HG02571 (cell line): ENCODE results near the gene HGS.

Experiments
- ATAC-seq: cut with Tn5 transposase; IDR thresholded peaks from one replicate; pipeline ENCODE4 v1.9.1; 2021; ENCODE audit warnings: mild to moderate bottlenecking, moderate library complexity; ENCODE audit not compliant: unreplicated experiment

Gene HGS

DNA sequence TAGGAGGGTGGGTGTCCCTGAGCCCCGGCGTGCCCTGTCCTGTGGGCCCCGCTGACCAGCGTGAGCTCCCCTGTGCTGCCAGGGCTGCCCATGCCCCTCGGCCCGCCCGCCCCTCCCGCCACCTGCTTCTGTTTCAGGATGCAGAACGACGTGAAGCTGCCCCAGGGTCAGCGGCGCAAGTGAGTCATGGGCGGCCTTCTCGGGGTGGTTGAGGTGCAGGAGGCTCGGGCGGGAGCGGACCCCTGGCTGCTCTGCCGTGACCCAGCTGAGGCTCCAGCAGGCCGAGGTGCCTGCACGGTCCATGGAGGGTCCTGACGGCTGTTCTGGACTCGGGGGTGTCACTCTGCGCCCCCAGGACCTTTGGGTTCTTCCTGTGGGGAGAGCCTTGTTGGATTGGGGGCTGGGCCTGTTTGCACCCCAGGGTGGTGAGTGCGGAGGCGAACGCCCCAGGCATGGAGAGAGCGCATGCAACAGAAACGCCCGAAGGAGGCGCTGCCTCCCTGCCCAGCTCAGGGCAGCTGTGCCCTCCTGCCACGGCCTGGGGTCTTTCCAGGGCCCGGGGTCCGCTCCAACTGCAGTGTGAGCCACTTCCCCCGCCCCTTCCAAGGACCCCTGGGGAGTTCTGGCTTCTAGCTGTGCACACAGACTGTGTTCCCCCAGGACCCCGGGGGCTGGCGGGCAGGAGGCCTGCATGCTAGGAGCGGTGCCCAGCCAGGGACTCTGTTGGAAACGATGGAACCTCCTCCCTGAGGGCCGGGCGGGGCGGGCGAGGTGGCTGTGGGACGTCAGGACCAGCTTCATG, 32.3 kb downstream of the HGS start:
- no peak for ATAC-seq

DNA sequence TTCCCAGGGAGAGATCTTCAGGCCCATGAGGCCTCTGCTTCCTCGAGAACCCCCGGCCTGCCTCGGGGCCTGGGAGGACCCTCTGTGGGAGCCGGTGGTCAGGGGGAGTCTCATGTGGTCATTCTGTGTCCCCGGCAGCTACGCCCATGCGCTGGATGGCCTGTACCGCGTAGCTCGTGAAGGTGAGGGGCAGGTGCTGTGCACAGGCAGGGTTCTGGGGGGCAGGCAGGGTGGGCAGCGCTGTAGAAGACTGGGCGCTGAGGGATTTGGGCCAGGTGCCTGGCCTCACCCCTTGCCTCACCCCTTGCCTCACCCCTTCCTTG, 32.8 kb downstream of the HGS start:
- ATAC-seq: no peak

DNA sequence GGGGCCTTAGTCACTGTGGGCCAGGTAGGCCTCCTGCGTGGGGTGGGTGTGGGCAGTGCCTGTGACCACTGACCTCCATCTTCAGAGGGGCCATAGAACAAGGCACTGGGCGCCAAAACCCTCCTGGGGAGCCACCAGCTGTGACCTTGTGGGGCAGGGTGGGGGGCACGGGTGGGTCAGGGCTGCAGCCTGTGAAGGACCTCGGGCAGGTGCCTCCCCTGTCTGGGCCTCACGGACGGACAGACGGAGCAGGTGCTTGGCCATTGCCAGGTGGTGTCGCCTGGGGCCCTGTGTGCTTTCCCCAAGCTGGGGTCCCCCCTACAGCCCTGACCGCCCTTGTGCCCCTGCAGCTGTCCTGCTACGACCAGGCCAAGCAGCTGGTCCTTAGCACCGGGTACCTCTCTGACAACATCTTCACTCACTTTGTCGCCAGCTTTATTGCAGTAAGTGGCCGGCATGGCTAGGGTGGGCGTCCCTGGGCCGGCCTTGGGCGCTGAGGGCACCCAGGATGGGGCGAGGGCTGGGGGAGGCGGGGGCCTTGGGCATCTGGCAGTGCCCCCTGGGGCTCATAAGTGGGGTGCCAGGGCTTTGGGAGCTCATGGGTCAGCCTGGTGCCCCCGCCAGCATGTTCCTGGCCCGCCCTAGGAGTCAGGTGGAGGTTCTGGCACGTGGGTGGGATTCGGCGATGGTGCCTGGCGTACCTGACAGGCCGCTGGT, 33.4 kb downstream of the HGS start:
- ATAC-seq: no peak

DNA sequence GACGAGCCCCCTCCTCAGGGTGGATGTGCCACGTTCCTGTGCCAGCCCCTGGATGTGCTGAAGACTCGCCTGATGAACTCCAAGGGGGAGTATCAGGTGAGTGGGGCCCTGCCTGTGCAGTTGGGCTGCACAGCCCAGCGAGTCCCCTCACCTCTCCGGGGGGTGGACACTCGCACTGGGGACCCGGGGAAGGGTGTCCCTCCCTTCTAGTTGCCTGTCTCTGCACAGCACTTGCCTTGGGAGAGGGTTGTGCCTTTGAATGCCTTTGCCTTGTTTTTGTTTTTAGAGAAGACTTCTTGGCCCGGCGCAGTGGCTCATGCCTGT, 33.9 kb downstream of the HGS start:
- ATAC-seq: no peak

DNA sequence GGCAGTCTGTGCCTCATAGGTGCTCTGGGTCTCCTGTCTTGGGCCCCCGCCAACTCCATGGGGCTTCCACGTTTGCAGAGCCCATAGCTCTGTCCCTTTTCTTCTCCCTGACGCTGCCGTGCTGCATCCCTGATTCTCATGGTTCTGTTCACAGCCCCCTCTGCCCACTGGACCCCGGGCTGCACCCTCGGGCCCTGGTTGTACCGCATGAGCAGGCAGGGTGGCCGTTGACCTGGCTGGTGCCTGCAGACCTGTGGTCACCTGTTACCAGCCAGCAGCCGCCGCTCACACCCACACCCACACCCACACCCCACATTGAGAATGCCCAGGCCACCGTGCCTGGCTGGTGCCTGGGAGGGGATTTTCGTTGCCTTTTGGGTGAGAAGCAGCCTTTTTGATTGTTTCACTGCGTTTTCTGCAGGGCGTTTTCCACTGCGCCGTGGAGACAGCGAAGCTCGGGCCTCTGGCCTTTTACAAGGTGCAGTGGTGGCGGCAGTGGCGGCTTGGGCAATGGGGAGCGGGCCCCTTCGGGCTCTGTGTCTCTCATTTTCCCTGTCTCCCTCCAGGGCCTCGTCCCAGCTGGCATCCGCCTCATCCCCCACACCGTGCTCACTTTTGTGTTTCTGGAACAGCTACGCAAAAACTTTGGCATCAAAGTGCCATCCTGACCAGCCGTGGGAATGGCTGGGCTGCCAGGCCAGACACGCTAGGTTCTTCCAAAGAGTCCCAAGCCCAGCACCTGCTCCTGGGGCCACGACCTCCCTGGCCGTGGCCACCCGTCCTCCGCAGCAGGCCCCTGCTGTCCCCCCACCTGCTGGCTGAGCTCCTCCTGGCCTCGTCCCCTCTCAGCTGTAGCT, 35.8 kb downstream of the HGS start:
- no peak for ATAC-seq

DNA sequence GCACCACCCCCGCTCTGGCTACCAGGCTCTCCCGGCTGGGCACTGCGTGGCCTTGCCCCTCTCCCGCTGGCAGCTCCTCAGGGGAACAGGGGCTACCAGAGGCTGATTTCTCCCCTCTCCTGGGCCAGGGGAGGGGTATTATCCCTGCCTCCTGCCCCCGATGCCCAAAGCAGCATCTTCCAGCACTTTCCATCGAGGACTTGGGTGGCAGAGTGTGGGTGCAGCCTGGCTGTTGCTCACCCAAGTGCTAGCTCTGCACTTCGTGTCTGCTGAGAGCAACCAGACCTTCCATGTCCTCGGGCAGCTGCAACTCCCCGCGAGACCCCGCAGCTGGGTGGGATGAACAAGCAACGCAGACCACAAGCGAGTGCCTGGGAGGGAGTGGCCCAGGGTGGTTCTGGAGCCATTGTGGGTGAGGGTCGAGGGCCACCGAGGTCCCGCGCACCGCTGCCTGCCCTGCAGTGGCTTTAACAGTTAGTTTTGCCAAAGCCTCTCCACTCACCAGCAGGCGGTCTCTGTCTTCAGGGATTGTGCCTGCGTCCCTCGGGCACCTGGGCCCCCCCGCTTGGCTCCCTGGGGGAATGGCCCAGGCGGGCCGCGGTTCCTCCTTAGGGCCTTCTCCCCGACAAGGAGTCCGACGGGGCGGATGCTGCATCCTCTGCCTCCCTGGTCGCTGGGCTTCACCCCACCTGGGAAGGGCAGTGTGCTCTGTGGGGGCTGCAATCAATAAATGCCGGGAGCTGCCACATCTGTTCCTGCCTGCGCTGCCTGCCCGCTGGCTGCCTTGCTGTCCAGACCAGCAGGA, 36.7 kb downstream of the HGS start:
- no peak for ATAC-seq

DNA sequence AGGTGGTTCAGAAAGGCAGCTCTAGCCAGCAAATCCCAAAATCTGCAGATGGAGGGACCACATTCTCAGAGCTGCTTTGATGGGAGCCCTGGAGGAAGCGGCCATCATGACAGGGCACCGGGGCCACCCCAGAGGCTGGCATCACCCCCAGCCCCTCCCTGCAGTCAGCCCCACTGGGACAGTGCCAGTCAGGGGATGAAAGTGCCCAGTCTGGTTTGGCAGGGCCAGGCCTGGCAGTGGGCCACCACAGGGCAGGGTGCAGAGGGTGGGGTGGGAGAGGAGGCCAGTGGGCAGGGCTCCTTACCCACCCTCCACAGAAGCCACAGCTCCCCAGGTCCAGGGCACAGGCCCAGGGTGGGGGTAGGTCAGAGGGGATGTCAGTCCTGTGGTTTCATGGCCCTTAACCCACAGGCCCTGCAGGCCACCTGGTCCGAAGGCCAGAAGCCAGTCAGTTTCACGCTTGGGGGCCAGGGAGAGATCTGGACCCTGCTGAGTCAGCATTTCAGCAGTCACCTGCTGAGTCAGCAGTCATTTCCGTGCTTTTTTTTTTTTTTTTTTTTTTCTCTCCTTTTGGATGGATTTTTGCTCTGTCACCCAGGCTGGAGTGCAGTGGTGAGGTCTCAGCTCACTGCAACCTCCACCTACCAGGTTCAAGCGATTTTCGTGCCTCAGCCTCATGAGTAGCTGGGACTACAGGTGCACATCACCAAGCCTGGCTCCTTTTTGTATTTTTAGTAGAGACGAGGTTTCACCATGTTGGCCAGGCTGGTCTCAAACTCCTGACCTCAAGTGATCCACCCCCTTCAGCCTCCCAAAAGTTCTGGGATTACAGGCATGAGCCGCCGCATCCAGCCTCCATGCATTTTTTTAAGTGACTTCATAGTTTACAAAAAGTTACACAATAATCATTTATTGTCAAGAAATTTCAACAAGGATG, 38.6 kb downstream of the HGS start:
- no peak for ATAC-seq

DNA sequence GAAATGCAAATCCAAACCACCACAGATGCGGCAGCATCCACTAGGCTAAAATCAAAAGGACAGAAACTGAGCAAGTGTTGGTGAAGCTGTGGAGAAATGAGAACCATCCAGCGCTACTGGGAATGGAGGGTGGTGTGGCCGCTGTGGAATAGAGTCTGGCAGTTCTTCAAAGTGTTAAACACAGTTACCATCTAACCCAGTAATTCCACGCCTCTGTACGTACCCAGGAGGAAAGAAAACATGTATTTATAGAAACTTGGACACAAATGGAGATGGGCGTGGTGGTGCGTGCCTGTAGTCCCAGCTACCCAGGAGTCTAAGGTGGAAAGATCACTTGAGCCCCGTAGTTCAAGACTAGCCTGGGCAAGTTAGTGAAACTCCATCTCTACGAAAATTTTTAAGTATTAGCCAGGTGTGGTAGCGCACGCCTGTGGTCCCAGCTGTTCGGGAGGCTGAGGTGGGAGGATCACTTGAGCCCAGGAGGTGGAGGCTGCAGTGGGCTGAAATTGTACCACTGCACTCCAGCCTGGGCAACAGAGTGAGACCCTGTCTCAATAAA, 39.9 kb downstream of the HGS start:
- ATAC-seq: no peak

DNA sequence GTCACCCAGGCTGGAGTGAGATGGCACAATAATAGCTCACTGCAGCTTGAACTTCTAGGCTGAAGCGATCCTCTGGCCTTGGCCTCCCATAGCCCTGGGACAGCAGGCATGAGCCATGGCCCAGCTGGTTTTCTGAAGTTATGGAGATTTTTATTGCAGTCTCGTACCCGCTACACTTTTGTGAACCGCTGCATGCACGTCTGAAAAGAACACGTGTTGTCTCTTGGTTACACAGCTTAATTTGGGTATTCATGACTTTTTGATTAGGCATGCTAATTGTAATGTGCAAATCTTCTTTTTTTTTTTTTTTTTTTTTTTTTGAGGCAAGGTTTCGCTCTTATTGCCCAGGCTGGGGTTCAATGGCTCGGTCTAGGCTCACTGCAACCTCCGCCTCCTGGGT, 41.6 kb downstream of the HGS start:
- no peak for ATAC-seq

DNA sequence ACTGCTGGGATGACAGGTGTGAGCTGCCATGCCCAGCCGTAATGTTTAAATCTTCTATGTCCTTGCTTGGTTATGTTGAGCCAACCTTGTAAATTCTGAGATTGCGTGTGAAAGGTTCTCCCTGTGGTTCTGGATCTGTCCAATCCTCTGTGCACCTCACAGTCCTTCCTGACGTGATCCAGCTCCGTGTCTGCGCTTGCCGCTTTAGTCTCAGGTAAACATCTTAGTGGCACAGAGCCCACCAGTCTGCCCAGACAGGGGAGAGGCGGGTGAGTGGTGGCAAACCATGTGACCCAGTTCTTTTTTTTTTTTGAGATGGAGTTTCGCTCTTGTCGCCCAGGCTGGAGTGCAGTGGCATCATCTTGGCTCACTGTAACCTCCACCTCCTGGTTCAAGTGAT, 42.2 kb downstream of the HGS start:
- no peak for ATAC-seq

DNA sequence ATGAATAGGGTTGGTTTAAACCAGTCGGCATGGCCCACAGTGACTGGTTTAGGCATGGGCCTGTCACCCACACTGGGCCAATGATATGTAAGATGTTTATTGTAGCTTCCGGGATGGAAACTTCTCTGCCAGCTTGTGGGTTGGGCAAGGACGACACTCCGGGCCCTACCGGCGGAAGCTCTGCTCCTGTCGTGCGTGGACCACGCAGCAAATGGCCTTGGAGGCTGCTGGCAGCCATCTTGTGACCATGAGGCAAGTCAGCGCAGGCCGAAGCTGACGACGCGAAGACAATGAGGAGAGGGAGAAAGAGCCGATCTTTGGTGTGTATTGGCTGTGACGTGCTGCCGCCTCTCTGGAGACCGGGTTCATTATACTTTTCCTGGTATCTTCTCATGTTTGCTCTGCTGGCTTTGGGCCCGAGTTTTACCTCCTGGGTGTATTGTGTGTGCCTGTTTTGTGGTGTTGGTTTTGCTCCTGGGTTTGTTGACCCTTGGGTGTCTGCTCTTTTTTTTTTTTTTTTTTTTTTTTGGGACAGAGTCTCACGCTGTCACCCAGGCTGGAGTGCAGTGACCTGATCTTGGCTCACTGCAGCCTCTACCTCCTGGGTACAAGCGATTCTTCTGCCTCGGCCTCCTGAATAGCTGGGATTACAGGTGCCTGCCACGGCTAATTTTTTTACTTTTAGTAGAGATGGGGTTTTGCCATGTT, 43.7 kb downstream of the HGS start:
- ATAC-seq: no peak

DNA sequence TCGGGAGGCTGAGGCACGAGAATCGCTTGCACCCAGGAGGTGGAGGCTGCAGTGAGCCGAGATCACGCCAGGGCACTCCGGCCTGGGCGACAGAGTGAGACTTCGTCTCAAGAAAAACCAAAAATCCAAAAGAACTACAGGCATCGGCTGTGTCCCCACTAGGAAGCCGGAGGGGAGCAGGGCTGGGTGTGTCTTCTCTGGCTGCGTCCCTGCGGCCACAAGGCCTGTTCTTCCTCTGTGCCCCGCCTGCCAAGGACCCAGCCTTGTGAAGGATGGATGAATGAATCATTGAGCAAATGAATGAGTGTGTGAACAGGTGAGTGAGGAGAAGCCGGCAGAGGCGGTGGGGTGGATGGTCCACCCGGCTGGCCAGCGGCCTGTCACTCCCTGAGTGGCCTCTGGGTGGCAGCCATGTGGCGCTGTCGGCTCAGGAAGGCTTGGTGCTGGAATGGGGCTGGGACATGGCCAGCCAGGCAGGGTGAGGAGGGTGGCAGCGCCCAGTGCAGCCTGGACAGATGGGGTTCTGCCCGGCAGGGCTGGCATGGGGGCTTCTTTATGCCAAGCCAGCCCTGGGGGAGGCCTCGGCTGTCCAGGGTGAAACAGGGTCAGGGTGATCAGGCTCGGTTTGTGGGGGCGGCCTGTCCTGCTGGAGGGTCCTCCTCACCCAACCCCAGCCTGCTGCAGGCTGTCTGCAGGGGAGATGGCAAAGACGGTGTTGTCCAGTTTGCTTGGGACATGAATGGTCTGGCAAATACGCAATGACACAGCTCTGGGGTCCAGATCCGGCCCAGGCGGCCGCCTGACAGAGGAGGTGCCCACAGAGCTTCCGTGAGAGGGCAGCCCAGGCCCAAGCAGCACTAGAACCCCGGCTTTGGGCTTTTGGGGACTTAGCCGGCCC, 49.9 kb downstream of the HGS start:
- ATAC-seq: no peak

DNA sequence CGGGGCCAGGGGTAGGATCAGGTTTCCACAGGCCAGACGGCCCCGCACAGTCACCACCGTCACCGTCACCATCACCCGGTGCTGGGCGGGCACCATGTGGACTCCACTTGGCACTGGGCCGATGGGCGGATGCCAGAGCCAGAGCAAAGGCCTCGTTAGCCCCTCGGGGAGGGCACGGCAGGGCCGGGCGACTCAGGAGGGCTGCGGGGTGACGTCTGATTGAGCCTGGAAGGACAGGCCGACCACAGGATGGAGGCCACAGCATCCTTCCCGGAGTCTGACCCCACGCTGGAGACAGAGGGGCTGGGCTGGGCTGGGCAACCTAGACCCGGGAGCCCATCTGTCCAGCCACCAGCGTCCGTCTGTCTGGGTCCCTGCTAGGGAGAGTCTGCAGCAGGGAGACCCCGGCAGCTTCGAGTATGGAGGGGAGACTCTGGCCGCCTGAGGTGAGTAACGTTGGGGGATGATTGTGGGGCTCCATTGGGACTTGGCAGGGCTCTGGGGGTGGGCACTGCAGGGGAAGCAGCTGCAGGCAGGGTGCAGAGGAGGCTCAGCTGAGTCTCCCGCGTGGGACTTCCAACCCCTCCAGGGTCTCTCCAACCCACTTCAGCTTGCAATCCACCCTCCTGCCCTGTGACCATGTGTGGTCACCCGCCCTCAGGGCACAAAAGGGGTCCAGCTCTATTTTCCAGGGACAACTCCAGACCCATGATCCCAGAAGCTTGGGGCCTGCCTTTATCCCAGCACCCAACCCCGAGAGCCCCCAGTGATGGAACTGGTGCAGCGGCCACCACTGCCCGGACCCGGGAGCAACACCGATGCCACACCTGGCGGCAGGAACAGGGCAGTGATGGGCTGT, 50.8 kb downstream of the HGS start:
- no peak for ATAC-seq

DNA sequence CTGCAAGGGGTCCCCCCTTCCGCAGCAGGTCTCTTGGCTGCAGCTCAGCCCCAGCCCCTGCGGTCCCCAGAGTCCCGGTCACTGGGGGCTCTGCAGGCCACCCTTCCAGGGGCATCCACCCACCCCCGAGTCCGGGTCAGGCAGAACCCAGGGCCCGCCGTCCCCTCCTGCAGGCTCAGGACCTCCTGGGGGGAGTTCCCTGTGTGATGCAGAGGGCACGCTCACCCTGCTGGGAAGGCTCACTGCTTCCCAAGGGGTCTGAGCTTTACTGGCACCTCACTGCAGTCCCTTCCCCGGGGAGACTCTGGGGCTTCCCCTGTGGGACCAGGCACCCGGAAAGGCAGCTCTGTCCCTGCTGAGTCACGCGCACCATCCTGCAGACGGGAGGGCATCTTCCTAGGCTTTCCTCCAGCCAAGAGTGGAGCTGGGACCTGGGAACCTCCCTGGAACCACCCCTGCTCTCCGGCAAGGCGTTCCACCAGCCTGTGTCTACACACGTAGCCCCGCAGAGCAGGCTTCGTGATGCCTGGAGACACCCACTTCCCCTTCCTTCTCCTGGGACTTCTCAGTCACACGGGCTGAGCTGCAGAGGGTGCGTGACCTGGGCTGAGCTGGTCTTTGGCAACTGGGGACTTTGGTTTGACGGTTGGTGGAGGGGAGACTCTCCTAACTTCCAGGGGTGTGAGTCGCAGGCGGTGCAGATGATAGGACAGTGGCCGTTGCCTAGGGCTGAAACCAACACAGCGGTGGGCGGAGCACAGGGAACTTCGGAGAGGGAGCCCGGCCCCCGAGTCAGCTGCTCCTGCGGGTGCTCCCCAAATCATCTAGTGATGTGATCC, 51.7 kb downstream of the HGS start:
- ATAC-seq: no peak

DNA sequence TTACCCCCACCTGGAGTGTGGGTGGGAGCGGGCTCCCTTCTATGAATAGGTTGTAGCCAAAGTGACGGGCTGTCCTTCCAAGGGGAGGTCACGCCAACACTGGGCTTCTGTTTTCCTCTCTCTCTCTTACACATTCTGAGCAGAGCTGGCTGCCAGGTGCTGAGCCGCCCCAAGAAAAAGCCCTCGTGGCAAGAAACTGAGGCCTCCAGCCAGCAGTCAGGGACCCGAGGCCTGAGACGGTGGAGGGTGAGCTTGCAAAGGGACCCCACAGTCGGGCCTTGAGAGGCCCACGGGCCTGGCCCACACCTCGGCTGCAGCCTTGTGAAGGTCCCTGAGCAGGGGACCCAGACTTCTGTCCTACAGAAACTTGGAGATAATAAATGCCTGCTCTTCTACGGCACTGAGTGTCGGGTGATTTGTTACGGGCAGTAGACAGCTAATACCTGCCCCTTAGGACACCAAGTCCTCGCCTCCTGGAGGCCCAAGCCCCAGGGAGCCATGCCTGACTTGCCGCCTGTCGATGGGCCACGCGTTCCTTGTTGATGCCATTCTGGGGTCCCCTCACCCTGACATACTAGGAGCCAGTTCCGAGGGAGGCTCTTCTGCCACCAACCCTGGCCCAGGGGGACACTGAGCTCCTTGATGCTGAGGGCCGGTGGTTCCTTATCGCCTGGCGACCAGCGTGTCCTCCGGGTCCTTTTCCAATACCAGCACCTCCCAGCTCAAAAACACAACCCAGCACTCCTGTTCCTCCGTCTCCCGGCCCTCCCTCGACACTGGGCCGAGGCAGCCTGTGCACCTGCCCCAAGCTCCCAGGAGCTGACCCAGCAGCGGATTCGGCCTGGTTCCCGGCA, 54.4 kb downstream of the HGS start:
- no peak for ATAC-seq
